MCF 10A (cell line): ENCODE results near the gene PALLD. TPM values are rescaled to one million over a fixed set of nuclear protein-coding genes. Genes with fewer than 3 reads are reported as not detected.
A peak's percentile ranks its signal among the peaks of the same experiment; 100 is the strongest.

ENCODE experiments used
- BruUV-seq: library from RNA; stranded (reverse); fragments of 400-500 nt; replicated peaks from 2 replicates; lab custom pipeline; 2021; lab: Mats Ljungman, UMichigan
- CTCF ChIA-PET: fragments of 300-600 bp; sonication (Branson Sonifier 250); formaldehyde crosslinking; extraction: SDS; loops from one replicate; lab custom pipeline; 2021; ENCODE audit warnings: antibody characterized with exemption, inconsistent platforms; lab: Yijun Ruan, JAX
- POLR2A ChIA-PET: fragments of 300-600, 350-650 bp; sonication (Branson Sonifier 250); formaldehyde crosslinking; extraction: SDS; loops from one replicate; lab custom pipeline; 2020; ENCODE audit warnings: antibody characterized with exemption, inconsistent platforms; lab: Yijun Ruan, JAX
- DNase-seq: peaks from one replicate; pipeline ENCODE4 v3.0.0-alpha.2; 2018; ENCODE audit not compliant: unreplicated experiment
- H3K27ac Mint-ChIP-seq: one replicate; pipeline ENCODE4 v1.8.0; 2022; ENCODE audit warnings: mild to moderate bottlenecking, low read depth, mixed read lengths; ENCODE audit not compliant: unreplicated experiment
- H3K27me3 Mint-ChIP-seq: one replicate; pipeline ENCODE4 v1.8.0; 2022; ENCODE audit warnings: mixed read lengths; ENCODE audit not compliant: insufficient read depth, unreplicated experiment
- H3K36me3 Mint-ChIP-seq: one replicate; pipeline ENCODE4 v1.8.0; 2022; ENCODE audit warnings: mild to moderate bottlenecking, moderate library complexity, mixed read lengths; ENCODE audit not compliant: insufficient read depth, unreplicated experiment
- H3K4me1 Mint-ChIP-seq: one replicate; pipeline ENCODE4 v1.8.0; 2022; ENCODE audit warnings: mixed read lengths; ENCODE audit not compliant: insufficient read depth, unreplicated experiment
- H3K4me3 Mint-ChIP-seq: one replicate; pipeline ENCODE4 v1.8.0; 2022; ENCODE audit warnings: mild to moderate bottlenecking, moderate library complexity, mixed read lengths; ENCODE audit not compliant: unreplicated experiment
- H3K9me3 Mint-ChIP-seq: one replicate; pipeline ENCODE4 v1.8.0; 2022; ENCODE audit warnings: mixed read lengths; ENCODE audit not compliant: unreplicated experiment
- intact Hi-C: fragments of 100-400 bp; cut with micrococcal nuclease; formaldehyde crosslinking; loops from 2 replicates; pipeline ENCODE4 v1.14.1; 2022
- total RNA-seq: library from RNA; stranded (reverse); gene quantifications from 2 replicates; pipeline ENCODE4 v1.2.3, GENCODE V29; 2022
- TF ChIP-seq, protein P1 (sequence below): fragments of 200-600 bp; IDR thresholded peaks from one replicate; pipeline ENCODE4 v1.8.0; 2022; ENCODE audit warnings: antibody characterized with exemption, mild to moderate bottlenecking; ENCODE audit not compliant: unreplicated experiment

PALLD gene
- total RNA-seq, 1 experiment from 2014 or later = 191 TPM

DNA sequence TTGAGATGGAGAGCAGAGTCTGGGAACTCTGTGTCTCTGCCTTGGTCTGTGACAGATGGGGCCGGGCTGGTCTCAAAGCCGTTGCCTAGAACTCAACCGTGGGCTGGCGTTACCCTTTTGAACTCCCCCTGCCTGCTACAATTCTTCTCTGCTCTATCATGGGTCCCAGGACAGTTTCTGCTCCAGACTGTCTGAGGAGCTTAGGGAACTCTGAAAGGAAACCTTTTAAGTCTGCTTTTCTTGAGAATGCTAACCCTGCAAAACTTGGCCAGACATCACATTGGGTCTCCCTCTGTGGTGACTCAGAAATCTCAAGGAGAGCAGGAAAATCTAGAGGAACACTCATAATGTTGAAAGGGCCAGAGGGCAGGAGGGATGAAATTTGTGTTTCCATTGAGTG is 272.6 kb downstream of the PALLD start:
- ChIA-PET CTCF (no interaction called here), POLR2A (interaction anchor here (1.2 kb wide), 2 partner anchors 29 to 72 kb away, joined by 3 to 5 read pairs; no protein-coding TSS in a partner anchor)
- Mint-ChIP-seq H3K36me3 (no peaks in the 10 kb centered on the region), H3K27me3 (no peaks in the 10 kb centered on the region), H3K27ac (no peak overlapping the region), H3K4me3 (no peak overlapping the region), H3K9me3 (peaks cover under 1% of the 10 kb centered on the region), H3K4me1 (peaks cover 49% of the 10 kb centered on the region)
- TF ChIP-seq, protein P1, sequence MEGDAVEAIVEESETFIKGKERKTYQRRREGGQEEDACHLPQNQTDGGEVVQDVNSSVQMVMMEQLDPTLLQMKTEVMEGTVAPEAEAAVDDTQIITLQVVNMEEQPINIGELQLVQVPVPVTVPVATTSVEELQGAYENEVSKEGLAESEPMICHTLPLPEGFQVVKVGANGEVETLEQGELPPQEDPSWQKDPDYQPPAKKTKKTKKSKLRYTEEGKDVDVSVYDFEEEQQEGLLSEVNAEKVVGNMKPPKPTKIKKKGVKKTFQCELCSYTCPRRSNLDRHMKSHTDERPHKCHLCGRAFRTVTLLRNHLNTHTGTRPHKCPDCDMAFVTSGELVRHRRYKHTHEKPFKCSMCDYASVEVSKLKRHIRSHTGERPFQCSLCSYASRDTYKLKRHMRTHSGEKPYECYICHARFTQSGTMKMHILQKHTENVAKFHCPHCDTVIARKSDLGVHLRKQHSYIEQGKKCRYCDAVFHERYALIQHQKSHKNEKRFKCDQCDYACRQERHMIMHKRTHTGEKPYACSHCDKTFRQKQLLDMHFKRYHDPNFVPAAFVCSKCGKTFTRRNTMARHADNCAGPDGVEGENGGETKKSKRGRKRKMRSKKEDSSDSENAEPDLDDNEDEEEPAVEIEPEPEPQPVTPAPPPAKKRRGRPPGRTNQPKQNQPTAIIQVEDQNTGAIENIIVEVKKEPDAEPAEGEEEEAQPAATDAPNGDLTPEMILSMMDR = no peak
- BruUV-seq = no TSS peak
- DNase-seq = peak; percentile 49
- intact Hi-C loops = no loop called here

DNA sequence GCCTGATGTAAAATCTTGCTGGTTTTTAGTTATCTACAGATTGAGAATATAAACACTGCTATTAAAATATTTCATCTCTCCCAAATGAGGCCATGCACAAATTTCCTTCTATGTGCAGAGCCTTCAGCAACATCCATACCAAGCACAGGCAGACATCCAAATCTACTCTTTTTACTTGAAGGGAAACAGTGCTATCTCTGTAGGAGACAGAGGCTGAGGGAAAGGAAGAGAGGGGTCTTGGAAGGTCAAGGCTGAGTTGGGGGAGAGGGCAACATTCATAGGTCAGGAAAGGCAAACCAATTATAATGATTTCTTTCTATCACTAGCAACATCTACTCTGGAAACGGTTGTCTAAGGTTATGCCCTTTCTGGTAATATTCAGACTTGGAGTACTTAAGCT is 273.0 kb downstream of the PALLD start:
- BruUV-seq = no TSS peak

DNA sequence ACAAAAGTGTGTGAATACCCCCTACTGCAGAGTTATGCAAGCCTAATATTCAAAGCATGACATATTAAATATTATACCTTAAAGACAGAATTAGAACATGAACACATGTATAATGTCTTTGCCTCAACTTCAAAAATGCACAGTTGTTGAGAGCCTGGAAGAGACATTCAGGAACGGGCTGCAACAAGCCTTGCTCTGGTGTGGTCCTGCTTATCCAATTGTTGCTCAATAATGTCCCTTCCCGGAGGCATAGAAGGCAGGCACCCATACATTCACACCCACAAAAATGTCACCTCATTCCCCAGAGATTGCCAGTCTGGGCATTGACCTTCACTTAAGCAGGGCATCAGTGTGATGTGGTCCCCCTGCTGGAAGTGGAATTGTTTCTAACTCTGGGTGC is 274.4 kb downstream of the PALLD start:
- no peaks in the 10 kb centered on the region for H3K27me3 Mint-ChIP-seq
- TF ChIP-seq, protein P1 = no peak
- no peaks in the 10 kb centered on the region for H3K36me3 Mint-ChIP-seq
- ChIA-PET CTCF (interaction anchor here (0.5 to 1.7 kb wide), 3 partner anchors 12 to 369 kb away, joined by 3 to 6 read pairs (median 3); no protein-coding TSS in a partner anchor), POLR2A (no interaction called here)
- H3K4me1 Mint-ChIP-seq = peaks cover 31% of the 10 kb centered on the region
- intact Hi-C loops = no loop called here
- no peak overlapping the region for H3K27ac Mint-ChIP-seq
- DNase-seq = peak; percentile 35
- no peak overlapping the region for H3K4me3 Mint-ChIP-seq
- BruUV-seq = no TSS peak
- peaks cover 7% of the 10 kb centered on the region for H3K9me3 Mint-ChIP-seq

More for the DNA sequence above, 273.0 kb downstream of the PALLD start:
- POLR2A ChIA-PET = interaction anchor here (1.2 kb wide), 1 partner anchor 72 kb away, joined by 3 read pairs; no protein-coding TSS in a partner anchor
- intact Hi-C loops = no loop called here
- Mint-ChIP-seq H3K9me3 (peaks cover 5% of the 10 kb centered on the region), H3K4me3 (no peak overlapping the region), H3K36me3 (no peaks in the 10 kb centered on the region), H3K27ac (no peak overlapping the region), H3K4me1 (peaks cover 45% of the 10 kb centered on the region), H3K27me3 (no peaks in the 10 kb centered on the region)
- CTCF ChIA-PET = no interaction called here
- TF ChIP-seq, protein P1 = no peak
- DNase-seq = no peak

DNA sequence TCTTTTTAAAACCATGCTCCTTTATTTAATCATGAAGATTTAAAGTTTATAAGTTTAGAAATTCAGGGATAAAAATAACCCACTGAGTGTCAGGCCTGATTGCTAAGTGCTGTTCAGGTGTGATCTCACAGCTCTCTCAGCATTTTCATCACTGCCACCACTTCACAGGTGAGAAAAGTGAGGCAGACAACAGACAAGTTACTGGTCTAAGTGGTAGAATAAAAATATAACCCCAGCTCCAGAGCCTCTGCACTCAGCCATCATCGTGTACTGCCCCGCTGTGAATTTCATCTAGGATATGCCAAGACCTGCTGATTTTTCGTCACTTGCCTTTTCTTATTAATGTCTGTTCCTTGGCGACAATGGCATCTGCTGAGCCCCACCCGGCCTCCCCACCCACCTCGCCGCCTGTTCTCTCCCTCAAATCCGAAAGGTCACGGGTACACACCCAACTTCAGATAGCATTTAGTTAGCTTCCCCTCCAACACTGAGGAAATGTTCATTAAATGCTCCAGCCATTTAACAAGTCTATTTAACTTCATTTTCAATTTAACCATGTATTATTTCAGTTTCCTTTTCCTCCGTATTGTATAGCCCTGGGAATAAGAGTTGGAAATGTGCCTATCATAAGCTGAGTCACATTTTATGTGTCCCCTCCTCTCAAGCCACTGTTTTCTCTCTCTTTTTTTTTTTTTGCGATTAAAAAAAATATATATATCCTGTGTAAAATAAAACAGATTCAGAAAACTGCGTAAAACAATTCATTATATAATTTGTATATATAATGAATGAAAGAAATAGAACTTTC is 276.7 kb downstream of the PALLD start:
- CTCF ChIA-PET = no interaction called here
- Mint-ChIP-seq H3K9me3 (peaks cover 7% of the 10 kb centered on the region), H3K4me3 (no peak overlapping the region), H3K36me3 (no peaks in the 10 kb centered on the region), H3K27ac (no peak overlapping the region), H3K4me1 (peaks cover 14% of the 10 kb centered on the region), H3K27me3 (no peaks in the 10 kb centered on the region)
- no peak for DNase-seq
- intact Hi-C loops = no loop called here
- no TSS peak for BruUV-seq
- TF ChIP-seq, protein P1 = no peak
- POLR2A ChIA-PET = interaction anchor here (0.7 to 0.8 kb wide), 2 partner anchors 10 to 59 kb away, joined by 3 read pairs; no protein-coding TSS in a partner anchor
